ENCODE results near the gene DLG2.
"Not testable (repeated sequence)": the region's sequence is repeated elsewhere in the genome, so short reads cannot be mapped to it uniquely, and the experiment has no call there.

Gene DLG2

DNA sequence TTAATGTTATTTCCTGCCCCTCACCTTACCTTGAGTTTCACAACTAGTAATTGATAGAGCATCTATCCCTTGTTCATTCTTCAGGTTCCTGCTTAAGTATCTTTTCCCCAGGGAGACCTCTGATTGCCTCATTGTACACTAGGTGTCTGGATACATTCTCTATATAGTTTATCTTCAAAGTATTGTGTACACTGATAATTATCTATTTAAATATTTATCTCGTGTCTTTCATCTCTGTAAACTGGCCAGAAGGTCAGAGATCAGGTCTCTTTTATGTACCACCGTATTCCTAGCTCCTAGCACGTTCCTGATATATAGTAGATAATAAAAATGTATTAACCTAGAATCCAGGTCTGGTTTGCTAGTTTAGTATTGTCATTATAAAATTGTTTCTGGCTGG, 7.6 kb upstream of the DLG2 start:
- DNase-seq: no peak

DNA sequence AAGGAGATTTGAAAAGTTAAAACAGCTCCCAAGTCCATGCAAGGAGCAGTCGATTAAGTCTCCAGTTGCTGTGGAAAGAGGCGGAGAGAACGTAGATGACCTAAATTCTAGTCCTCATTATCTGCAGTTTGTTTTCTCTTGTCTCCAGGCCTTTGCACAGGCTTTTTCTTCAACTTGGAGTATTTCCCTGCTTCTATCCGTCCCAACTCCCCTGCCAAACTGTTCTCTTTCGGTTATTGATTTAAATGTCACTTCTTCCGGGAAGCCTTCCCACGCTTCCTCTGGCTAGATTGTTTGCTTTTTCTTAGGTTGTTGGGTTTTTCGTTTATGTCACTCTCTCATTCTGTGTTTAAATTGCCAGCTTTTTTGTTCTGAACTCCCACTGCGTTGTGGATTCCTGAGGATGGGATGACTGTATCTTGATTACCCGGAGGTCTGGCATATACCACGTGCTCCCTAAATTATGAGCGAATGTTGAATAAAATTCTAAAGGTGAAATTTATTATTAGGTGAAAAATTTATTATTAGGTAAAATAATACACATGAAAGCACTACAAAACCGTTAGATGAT, 1.7 kb upstream of the DLG2 start:
- DNase-seq: no peak

GRCh38 chr11:85627998-85628770, 1.0 kb upstream of the DLG2 start, which contains the start of gene TMEM126B:
Gene TMEM126B (plus strand): TSS chr11:85628593. CDS start chr11:85628608, 15 bp downstream.
- DNase-seq: peak; percentile 95

GRCh38 chr11:85626496-85626895, 648 bp downstream of the DLG2 start:
- DNase-seq: no peak

- no peak for DNase-seq
Measured at GRCh38 chr11:85620256-85620655, 6.9 kb downstream of the DLG2 start.

GRCh38 chr11:85619499-85619898, 7.6 kb downstream of the DLG2 start:
- DNase-seq: no peak

DNA sequence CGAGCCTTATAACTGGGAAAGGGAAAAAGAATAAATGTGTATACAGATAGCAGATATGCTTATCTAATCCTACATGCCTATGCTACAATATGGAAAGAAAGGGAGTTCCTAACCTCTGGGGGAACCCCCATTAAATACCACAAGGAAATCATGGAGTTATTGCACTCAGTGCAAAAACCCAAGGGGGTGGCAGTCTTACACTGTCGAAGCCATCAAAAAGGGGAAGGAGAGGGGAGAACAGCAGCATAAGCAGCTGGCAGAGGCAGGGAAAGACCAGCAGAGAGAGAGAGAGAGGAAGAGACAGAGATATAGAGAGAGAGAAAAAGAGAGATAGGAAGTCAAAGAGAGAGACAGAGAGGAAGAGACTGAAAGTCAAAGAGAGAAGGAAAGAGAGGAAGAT, 15.5 kb downstream of the DLG2 start:
- DNase-seq: not testable (repeated sequence)

DNA sequence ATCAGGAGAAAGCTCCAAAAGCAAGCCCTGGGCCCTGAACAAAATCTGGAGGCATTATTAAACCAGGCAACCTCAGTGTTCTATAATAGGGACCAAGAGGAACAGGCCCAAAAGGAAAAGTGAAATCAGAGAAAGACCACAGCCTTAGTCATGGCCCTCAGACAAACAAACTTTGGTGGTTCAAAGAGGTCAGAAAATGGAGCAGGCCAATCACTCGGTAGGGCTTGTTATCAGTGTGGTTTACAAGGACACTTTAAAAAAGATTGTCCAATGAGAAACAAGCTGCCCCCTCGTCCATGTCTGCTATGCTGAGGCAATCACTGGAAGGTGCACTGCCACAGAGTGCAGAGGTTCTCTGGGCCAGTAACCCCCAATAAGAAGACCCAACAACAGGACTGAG, 17.9 kb downstream of the DLG2 start:
- DNase-seq: not testable (repeated sequence)

GRCh38 chr11:85608621-85609020, 18.5 kb downstream of the DLG2 start:
- not testable (repeated sequence) for DNase-seq

DNA sequence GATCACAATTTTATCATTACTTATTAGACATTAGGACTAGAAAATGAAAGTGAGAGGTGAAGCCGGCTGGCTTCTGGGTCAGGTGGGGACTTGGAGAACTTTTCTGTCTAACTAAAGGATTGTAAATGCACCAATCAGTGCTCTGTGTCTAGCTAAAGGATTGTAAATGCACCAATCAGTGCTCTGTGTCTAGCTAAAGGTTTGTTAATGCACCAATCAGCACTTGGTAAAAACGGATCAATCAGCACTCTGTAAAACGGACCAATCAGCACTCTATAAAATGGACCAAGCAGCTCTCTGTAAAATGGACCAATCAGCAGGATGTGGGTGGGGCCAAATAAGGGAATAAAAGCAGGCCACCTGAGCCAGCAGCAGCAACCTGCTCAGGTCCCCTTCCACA, 20.9 kb downstream of the DLG2 start:
- not testable (repeated sequence) for DNase-seq

GRCh38 chr11:85603220-85603619, 23.9 kb downstream of the DLG2 start:
- DNase-seq: no peak

- no peak for DNase-seq
Measured at GRCh38 chr11:85602526-85603213, 24.5 kb downstream of the DLG2 start.

DNA sequence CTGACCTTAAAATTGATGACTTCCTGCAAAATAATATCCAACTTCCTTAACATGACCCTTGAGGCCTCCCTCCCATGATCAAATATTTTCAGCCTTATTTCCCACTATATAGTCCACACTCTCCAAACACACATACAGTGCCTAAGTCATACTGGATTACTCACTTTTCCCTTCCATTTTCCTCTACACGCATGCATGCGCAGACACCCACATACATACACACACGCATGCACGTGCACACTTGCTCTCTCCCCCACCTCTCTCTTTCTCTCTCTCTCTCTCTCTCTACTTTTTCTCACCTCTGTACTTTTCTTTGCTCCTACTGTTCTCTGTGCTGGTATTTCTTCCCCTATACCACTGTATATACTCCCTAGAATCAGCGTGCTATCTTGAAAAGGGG, 28.1 kb downstream of the DLG2 start:
- DNase-seq: no peak

DNA sequence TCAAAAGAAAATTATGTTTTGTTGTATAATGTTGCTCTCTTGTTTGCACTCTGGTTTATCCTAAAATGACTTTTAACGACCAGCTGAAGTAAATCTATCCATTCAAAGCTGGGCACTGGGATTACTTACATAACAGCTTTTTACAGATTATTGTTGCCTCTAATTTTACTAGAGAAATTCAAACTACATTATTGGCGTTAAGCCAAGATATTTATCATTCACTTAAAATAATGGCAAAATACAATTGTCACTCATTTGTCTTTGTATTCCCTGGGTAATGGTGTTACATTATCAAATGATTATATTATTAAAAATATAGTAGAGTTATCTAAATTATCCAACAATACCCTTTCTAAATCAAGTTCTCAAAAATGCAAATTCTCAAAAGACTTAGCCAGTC, 30.3 kb downstream of the DLG2 start:
- DNase-seq: no peak

DNA sequence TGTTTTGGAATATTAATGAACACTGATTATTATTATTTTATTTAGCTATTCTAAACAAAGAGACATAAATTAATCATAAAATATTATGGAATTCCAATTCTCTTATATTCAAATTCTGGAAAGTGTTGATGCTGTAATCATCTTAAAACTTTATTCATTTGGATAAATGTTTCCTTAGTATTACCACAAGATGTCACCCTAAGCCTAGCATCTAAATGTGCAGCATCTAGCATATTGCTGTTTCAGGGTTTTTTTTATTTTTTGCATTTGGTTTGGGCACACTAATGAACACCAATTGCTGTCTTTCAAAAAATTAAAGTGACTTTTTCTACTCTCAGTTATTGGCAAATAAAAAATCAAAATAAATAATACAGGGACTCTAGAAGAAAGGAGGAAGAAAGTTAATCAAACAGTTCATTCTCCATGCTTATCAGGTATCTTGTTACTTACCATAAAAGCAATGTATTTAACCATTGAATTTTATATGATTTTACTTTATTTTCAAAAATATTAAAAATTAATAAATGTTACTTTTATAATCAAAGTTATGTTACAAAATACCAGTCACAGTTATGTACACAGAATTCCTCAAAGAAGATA, 31.8 kb downstream of the DLG2 start:
- no peak for DNase-seq

GRCh38 chr11:85590848-85591483, 36.2 kb downstream of the DLG2 start:
- DNase-seq: no peak

DNA sequence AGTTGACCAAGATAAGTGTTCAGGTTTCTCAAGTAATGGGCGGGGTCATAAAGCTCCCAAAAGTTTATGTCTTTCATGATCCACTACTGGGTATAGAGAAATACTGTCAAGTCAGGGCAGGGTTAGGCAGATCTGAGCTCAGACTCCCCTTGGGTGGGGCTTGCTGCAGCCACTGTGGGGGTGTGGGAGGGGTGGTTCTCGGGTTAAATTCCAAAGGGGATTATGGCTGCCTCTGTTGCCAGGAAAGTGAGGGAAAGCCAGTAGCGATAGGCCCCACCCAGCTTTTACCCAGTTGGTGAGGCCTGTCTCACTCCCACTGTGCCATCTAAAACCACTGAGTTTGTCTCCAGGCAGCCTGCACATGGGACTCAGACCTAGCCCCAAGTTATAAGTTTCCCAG, 37.8 kb downstream of the DLG2 start:
- DNase-seq: no peak

DNA sequence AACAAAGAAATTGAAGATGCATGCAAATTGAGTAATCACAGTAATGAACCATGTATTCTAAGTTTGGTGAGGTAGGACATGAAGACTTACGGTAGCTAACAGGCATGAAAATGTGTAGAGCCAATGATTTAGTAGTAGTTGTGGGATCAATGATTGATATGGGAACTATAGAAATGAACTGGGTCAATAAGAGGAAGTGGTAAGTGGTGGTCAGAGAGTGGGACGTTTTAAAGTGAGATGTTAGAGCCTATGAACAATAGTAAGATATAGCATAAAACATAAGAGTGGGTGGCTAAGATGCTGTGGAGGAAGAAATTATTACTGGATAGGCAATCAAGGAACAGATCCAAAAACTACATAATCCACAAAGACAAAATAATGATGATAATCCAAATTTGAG, 45.0 kb downstream of the DLG2 start:
- DNase-seq: no peak

DNA sequence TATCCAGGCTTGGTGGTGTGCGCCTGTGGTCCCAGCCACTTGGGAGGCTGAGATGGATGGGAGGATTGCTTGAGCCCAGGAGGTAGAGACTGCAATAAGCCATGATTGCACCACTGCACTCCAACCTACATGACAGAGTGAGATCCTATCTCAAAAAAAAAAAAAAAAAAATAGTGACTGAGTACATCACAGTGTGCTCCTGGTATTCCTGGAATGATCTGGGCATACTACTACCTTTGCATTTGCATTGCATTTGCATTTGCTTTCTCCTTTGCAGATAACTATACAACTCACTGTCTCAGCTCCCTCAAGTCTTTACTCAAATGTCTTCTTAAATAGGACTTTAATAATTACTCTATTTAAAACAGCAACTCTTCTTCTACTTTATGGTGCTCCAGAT, 51.8 kb downstream of the DLG2 start:
- DNase-seq: no peak

- no peak for DNase-seq
Measured at GRCh38 chr11:85572056-85572455, 55.1 kb downstream of the DLG2 start.

DNA sequence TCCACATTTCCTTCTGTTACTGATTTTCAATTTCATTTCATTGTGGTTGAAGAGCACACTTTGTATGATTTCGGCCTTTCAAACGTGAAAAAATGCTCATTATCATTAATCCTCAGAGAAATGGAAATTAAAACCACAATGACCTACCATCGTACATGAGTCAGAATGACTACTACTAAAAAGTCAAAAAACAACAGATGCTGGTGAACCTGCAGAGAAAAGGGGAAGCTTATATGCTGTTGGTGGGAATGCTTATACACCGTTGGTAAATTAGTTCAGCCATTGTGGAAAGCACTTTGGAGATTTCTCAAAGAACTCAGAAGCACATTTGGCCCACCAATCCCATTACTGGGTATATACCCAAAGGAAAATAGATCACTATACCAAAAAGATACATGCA, 57.6 kb downstream of the DLG2 start:
- DNase-seq: no peak

GRCh38 chr11:85558411-85558810, 68.7 kb downstream of the DLG2 start:
- DNase-seq: no peak

- no peak for DNase-seq
Measured at GRCh38 chr11:85551881-85552280, 75.3 kb downstream of the DLG2 start.

Measured in activated CD4-positive, alpha-beta T cell treated with anti-CD3 and anti-CD28 coated beads, Interleukin-2, amount 50 U/mL, for 1 hour (primary cell).